Measurements from ENCODE around the gene KIAA0232. TPM values are rescaled to one million over a fixed set of nuclear protein-coding genes. Genes with fewer than 3 reads are reported as not detected.
A peak's percentile ranks its signal among the peaks of the same experiment; 100 is the strongest.
"Not testable (repeated sequence)": the region's sequence is repeated elsewhere in the genome, so short reads cannot be mapped to it uniquely, and the experiment has no call there.

Gene KIAA0232
- total and polyA plus RNA-seq, 11 donors = 20.0 to 78.4 (median 67.7) TPM

DNA sequence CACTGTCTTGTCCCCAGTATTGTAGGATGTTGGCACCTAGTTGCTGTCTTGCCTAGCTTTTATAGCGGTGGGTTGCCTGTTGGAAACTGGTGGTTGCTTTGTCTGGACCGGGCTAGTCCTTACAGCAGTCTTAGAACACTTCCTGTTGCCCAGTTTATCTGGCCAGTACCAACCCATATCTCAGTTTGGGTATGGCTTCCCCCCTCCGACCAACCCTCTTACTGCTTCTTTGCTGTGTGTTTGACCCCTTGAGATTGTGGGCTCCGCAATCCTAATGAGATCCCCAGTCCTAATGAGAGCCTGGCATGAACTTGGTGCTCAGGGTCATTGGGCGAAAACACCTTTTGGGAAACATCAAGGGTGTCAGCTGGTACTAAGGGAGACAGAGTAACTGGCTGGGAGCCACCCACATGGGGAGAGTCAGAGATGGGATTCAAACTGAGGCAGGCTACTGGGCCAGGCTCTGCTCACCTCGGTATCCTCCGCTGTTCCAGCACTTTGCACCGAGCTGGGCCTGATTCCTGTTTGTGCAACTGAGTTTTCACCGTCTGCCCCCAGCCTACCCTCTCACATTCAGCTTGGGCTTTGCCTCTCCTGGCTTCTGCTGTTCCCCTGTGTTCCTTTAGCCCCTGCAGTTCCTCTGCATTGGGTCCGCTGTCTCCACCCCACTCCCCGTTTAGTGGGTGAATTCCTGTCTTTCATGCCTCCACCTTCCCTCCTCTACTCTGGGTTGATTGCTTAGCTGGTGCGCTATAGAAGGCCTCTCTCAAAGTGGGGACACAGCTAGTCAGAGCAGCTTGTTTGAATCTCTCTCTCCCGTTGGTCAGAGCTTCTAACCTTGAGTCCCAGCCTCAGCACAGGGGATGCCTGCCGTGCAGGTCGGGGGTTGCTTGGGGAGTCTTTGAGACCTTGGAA is 128.7 kb downstream of the KIAA0232 start:
- TF ChIP-seq CTCF (IDR thresholded peaks at IDR 0.05) (no peak), POLR2A (IDR thresholded peaks at IDR 0.05) (no peak)
- intact Hi-C loops (cut with DNase I) = loop anchor here in 4 of 10 donors (5.0 to 10.0 kb wide), 3 partner anchors 74 to 144 kb away; no protein-coding TSS in a partner anchor
- 90 to 95% (median 94%) methylated on average over 14 to 15 of the region's 15 CpGs for WGBS, 4 donors
- no peak for DNase-seq
- H3K4me1 ChIP-seq = peaks cover 4 to 76% (median 36%) of the 10 kb centered on the region in 12 donors
- no peaks in the 10 kb centered on the region for H3K36me3 ChIP-seq
- peak overlapping the region in 10 of 12 donors; percentile 80 to 99 (median 90) for H3K4me3 ChIP-seq
- H3K9me3 ChIP-seq = no peaks in the 10 kb centered on the region
- H3K27me3 ChIP-seq = no peaks in the 10 kb centered on the region
- ATAC-seq = no peak
- peak overlapping the region in 10 of 12 donors; percentile 18 to 100 (median 60) for H3K27ac ChIP-seq

DNA sequence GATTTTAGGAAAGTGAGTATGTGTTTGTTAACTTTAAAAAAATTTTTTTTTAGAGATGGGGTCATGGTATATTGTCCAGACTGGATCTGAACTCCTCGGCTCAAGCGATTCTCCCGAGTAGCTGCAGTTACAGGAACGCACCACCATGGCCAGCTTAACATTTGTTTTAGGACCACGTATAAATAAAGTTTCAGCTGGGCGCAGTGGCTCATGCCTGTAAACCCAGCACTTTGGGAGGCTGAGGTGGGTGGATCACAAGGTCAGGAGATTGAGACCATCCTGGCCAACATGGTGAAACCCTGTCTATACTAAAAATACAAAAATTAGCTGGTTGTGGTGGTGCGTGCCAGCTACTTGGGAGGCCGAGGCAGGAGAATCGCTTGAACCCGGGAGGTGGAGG is 129.4 kb downstream of the KIAA0232 start:
- DNase-seq, H3K9me3 ChIP-seq, ATAC-seq, H3K36me3 ChIP-seq, H3K27me3 ChIP-seq: not testable (repeated sequence)
- WGBS, 4 donors = 82 to 88% (median 86%) methylated on average over 10 of the region's 10 CpGs
- peak overlapping the region in 2 of 12 donors; percentile 89 to 91 for H3K4me3 ChIP-seq
- intact Hi-C loops (cut with DNase I) = loop anchor here in 4 of 10 donors (5.0 to 10.0 kb wide), 3 partner anchors 73 to 143 kb away; no protein-coding TSS in a partner anchor
- peaks cover 6 to 83% (median 42%) of the 10 kb centered on the region in 12 donors for H3K4me1 ChIP-seq
- H3K27ac ChIP-seq = peak overlapping the region in 11 of 12 donors; percentile 0 to 99 (median 48)

- Histone ChIP-seq H3K4me3 (peak overlapping the region in 1 of 12 donors; percentile 89), H3K27ac (peak overlapping the region in 11 of 12 donors; percentile 0 to 99 (median 48)), H3K27me3 (no peaks in the 10 kb centered on the region), H3K36me3 (no peaks in the 10 kb centered on the region), H3K9me3 (no peaks in the 10 kb centered on the region), H3K4me1 (peaks cover 8 to 88% (median 47%) of the 10 kb centered on the region in 12 donors)
- TF ChIP-seq CTCF (IDR thresholded peaks at IDR 0.05) = no peak
- intact Hi-C loops (cut with DNase I) = loop anchor here in 4 of 10 donors (5.0 to 10.0 kb wide), 3 partner anchors 72 to 142 kb away; no protein-coding TSS in a partner anchor
- peak; percentile 41 to 78 (median 56) for ATAC-seq
- peak in 1 of 5 donors; percentile 65 for DNase-seq
- WGBS, 4 donors = 50 to 67% (median 53%) methylated on average over 4 of the region's 4 CpGs
Measured at GRCh38 chr4:6912441-6912840, 129.9 kb downstream of the KIAA0232 start.

GRCh38 chr4:6913350-6913905 is 130.9 kb downstream of the KIAA0232 start:
- Histone ChIP-seq H3K4me1 (peaks cover 8 to 88% (median 44%) of the 10 kb centered on the region in 12 donors), H3K4me3 (no peak overlapping the region), H3K36me3 (no peaks in the 10 kb centered on the region), H3K9me3 (no peaks in the 10 kb centered on the region), H3K27ac (peak overlapping the region in 3 of 12 donors; percentile 13 to 99 (median 62)), H3K27me3 (no peaks in the 10 kb centered on the region)
- intact Hi-C loops (cut with DNase I) = loop anchor here in 4 of 10 donors (5.0 to 10.0 kb wide), 3 partner anchors 71 to 141 kb away; no protein-coding TSS in a partner anchor
- ATAC-seq (no peak), DNase-seq (no peak)
- 93 to 97% (median 94%) methylated on average over 6 of the region's 6 CpGs for WGBS, 4 donors
- TF ChIP-seq CTCF (IDR thresholded peaks at IDR 0.05) = no peak
- no peak for TF ChIP-seq POLR2A (IDR thresholded peaks at IDR 0.05)
